SJSA1 (cell line): ENCODE data around the gene NPC1L1. TPM values are rescaled to one million over a fixed set of nuclear protein-coding genes. Genes with fewer than 3 reads are reported as not detected.
A peak's percentile ranks its signal among the peaks of the same experiment; 100 is the strongest.
"Not testable (repeated sequence)": the region's sequence is repeated elsewhere in the genome, so short reads cannot be mapped to it uniquely, and the experiment has no call there.

Experiments used
- DNase-seq, 2 experiments: peaks; one replicate each; pipeline ENCODE4 v3.0.0-alpha.2; 2015 to 2020; ENCODE audit warnings: low spot score in 2 of 2, low read depth in 1 of 2
- H3K27ac ChIP-seq: fragments of 250-450 bp; sonication (Bioruptor Pico); 2 replicates; pipeline ENCODE4 v1.5.1; 2020; ENCODE audit warnings: mild to moderate bottlenecking, moderate library complexity
- H3K27me3 ChIP-seq: fragments of 250-450 bp; sonication (Bioruptor Pico); replicated peaks from 2 replicates; pipeline ENCODE4 v1.5.1; 2020; ENCODE audit warnings: mild to moderate bottlenecking, moderate library complexity
- H3K36me3 ChIP-seq: fragments of 250-450 bp; sonication (Bioruptor Pico); 2 replicates; pipeline ENCODE4 v1.5.1; 2020; ENCODE audit warnings: mild to moderate bottlenecking
- H3K4me1 ChIP-seq: fragments of 250-450 bp; sonication (Bioruptor Pico); replicated peaks from 2 replicates; pipeline ENCODE4 v1.6.1; 2021; ENCODE audit warnings: mild to moderate bottlenecking
- H3K4me3 ChIP-seq: fragments of 250-450 bp; sonication (Bioruptor Pico); 2 replicates; pipeline ENCODE4 v1.5.1; 2020; ENCODE audit warnings: mild to moderate bottlenecking
- H3K9me3 ChIP-seq: fragments of 250-450 bp; sonication (Bioruptor Pico); replicated peaks from 2 replicates; pipeline ENCODE4 v1.5.1; 2020; ENCODE audit warnings: mild to moderate bottlenecking
- total RNA-seq: library from RNA; depleted of rRNA; stranded (reverse); fragments of >200 nt; shearing (Covaris generic); gene quantifications from 2 replicates; pipeline ENCODE4 v1.2.3, GENCODE V29; 2014

The NPC1L1 gene
- total RNA-seq, 1 experiment from 2014 or later: not detected

DNA sequence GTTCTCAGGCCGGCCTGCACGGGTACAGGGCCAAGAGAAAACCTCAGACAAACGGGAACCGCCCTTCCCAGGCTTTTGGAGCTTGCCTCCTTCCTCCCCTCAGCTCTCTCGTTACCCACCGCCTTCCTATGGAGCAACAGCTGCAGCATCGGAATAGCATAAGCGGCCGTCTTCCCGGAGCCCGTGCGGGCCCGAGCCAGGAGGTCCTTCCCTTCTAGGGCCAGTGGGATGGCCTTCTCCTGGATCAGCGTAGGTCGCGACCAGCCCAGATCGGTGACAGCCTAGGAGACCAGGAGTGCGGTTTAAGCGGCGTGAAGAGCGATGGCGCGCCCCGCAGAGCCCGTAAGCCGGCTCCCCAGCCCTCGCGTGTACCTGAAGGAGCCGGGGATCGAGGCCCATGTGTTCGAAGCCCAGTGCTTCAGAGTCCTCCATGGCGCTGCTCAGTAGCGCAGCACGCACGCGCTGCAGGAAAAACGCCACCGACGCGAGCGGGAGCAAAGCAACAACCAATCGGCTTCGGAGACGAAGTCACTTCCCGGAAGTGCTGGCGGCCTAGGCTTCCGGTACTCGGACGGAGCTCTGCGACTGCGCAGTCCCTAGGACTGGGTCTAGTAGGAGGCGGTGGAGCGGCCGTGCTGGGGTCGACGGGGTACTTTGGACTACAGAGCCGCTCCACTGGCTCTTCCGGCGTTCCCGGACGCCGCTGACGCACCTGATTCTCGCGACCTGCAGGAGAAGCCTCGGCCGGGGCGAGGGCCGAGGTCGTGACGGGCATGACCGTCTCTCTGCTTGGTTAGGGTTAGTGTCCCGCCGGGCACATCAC lies 32.5 kb upstream of the NPC1L1 start, which contains the start of gene DDX56:
Gene DDX56, minus strand, starts transcription at position 445 of the 823 bp plus-strand sequence. Its CDS starts 13 bp downstream, at position 432.
- Histone ChIP-seq H3K36me3 (peaks cover 75% of the 10 kb centered on the region), H3K9me3 (no peaks in the 10 kb centered on the region), H3K27me3 (no peaks in the 10 kb centered on the region), H3K4me3 (peak within 1 kb of the TSS; percentile 80), H3K4me1 (peaks cover 17% of the 10 kb centered on the region), H3K27ac (peak within 1 kb of the TSS; percentile 60)
- peak; percentile 80 to 95 for DNase-seq

DNA sequence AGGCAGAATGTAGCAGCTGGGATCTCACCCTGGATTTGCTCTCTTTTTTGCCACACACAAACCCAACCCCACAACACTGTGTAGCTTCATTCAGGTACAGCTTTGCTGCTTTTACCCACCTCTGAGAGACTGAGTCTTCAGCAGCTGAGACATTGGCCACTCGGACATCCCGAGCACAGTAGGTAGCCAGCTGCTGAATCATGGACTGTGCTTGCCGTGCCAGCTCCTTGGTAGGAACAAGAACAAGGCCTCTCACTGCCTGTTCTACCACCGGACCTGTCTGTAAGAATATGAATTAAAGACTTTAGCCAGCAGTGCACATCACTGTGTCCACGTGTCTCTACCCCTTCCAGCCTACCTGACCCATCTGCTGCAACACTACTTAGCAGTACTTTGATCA lies 31.6 kb upstream of the NPC1L1 start:
- no peak for DNase-seq
- H3K36me3 ChIP-seq: peaks cover 78% of the 10 kb centered on the region
- H3K4me3 ChIP-seq: peak overlapping the region; percentile 80
- H3K9me3 ChIP-seq: no peaks in the 10 kb centered on the region
- peaks cover 17% of the 10 kb centered on the region for H3K4me1 ChIP-seq
- no peak overlapping the region for H3K27ac ChIP-seq
- H3K27me3 ChIP-seq: no peaks in the 10 kb centered on the region

DNA sequence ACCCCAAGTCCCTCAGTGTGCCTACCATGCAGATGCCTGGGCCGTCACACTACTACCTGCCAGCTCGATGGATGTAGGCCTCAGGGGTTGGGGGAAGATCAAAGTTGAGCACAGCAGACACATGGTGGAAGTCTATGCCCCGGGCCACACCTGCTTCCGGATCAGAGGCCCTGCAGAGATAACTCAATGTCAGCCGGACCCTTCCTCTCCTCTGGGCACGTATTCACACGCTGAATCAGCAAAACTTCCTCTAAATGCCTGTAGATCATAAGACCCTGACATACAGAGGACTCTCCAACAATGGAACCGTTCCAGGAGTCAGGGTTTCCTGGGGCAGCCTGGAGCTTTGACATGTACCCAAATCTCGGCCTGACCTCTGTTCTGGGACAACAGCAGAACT lies 28.8 kb upstream of the NPC1L1 start:
- H3K36me3 ChIP-seq: peaks cover 86% of the 10 kb centered on the region
- no peak for DNase-seq

DNA sequence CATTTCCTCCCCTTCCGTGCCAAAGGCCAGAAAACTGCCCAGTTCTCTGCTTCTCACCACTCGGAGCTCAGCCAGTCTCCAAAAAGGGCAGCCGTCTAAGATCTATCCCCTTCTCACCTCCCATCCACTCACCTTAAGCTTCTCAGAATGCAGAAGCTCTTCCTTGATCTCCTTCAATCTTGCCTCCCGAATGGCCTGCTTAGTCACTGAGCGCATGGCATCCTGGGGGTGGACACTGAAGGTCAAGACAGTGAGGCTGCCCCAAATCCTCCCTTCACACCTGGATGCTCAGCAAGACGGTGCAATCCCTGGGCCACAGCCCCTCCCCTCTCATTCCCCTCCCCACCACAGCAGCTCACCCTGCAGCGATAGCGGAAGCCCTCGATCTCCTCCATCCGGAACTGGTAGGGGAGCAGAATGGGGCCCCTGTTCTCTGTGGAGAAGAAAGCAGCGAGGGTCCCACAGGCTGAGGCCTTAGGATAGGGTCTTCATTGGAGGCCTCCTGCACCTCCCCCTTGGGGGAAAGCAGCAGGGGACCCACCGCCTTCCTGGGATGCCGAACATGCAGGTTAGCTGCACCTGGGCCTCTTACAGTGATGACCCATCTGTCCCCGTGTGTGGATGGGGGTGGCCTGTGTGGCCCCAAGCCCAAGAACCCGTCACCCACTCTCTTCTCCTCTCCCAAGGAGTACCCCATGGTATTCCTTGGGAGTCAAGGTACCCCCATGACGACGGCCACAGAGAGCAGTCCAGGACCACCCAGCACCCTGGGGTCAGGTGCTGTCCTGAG lies 27.8 kb upstream of the NPC1L1 start:
- Histone ChIP-seq H3K4me3 (no peak overlapping the region), H3K36me3 (peaks cover 91% of the 10 kb centered on the region), H3K4me1 (peaks cover 10% of the 10 kb centered on the region), H3K9me3 (no peaks in the 10 kb centered on the region), H3K27ac (no peak overlapping the region), H3K27me3 (no peaks in the 10 kb centered on the region)
- no peak for DNase-seq

More for the DNA sequence above, 28.8 kb upstream of the NPC1L1 start:
- Histone ChIP-seq H3K27ac (no peak overlapping the region), H3K27me3 (no peaks in the 10 kb centered on the region), H3K4me3 (no peak overlapping the region), H3K9me3 (no peaks in the 10 kb centered on the region), H3K4me1 (peaks cover 16% of the 10 kb centered on the region)

DNA sequence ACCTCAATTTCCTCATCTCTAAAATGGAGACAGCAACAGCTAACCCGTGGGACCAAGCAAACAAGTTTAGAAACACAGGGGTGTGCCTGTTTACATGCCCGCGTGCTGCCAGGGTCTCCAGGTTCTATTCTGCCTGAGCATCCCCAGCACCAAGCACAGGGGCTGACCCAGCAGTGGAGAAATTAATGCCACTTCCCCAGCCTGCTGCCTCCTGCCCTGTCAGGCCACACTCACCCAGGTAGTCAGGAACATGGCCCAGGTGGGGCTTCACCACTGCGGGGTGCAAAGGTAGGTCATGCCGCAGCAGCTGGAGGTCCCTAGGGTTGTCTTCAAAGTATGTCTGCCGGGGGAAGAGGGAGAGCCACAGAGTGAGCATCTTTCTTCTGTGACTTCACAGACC lies 26.8 kb upstream of the NPC1L1 start:
- Histone ChIP-seq H3K4me1 (peaks cover 8% of the 10 kb centered on the region), H3K27me3 (no peaks in the 10 kb centered on the region), H3K9me3 (no peaks in the 10 kb centered on the region), H3K4me3 (no peak overlapping the region), H3K36me3 (peaks cover 90% of the 10 kb centered on the region), H3K27ac (no peak overlapping the region)
- no peak for DNase-seq

DNA sequence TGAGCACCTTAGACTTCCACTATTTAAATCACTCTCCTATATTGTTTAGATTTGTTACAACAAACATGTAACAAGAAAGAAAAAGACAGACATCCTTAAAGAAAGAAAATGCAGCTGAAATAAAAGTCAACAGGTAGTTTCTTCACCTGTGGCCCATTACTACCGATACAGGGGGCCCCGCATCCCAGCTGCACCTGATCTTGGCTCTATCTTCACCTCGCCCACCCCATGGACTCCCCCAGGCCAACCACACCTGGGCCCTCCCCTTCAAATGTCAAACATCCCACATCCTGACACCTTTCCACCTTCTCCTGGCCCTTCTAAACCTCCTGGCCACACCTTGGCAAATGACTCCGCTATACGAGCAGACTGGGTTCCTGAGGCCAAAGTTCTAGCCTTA lies 25.6 kb upstream of the NPC1L1 start:
- no peak for DNase-seq
- Histone ChIP-seq H3K36me3 (peaks cover 78% of the 10 kb centered on the region), H3K4me3 (no peak overlapping the region), H3K27ac (no peak overlapping the region), H3K27me3 (no peaks in the 10 kb centered on the region), H3K9me3 (no peaks in the 10 kb centered on the region), H3K4me1 (peaks cover 9% of the 10 kb centered on the region; the same call in 1 of the 2 replicates)

DNA sequence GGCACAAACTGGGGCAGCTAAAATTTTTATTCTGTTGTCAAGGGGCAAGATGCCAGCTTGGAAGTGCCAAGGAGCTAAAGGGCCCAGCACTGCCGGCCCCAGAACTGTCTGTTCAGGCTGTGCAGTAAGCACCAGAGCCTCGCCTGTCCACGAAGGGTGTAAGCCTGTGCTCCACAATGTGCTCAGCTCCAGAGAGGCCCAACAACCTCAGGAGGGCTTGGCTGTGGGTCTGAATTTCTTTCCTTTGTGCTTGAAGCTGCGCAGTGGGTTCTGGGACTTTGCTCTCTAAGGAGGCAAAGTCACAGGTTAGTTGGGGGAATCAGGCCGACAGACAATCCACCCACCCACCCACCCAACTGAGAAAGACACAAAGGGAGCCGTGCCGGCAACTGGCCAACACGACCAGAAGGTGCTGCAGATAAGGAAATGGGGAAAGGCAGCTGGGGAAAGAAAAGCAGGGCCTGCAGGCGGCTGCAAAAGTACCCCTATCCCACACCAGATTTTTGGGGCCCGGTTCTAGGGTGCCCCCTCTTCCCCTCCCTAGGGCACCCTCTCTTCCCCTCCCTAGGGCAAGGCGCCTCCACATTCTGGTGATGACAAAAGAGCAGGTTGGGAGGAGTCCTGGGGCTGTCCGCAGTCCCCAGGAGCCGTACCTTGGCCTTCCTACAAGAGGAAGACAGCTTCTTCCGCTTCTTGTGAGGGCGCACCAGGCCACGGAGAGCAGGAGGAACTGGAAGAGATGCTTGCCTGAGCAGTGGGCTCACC lies 24.8 kb upstream of the NPC1L1 start:
- Histone ChIP-seq H3K36me3 (peaks cover 71% of the 10 kb centered on the region), H3K4me1 (peaks cover 9% of the 10 kb centered on the region; the same call in 1 of the 2 replicates), H3K9me3 (no peaks in the 10 kb centered on the region), H3K27me3 (no peaks in the 10 kb centered on the region), H3K4me3 (no peak overlapping the region), H3K27ac (no peak overlapping the region)
- DNase-seq: peak in 1 of 2 experiments; percentile 26

DNA sequence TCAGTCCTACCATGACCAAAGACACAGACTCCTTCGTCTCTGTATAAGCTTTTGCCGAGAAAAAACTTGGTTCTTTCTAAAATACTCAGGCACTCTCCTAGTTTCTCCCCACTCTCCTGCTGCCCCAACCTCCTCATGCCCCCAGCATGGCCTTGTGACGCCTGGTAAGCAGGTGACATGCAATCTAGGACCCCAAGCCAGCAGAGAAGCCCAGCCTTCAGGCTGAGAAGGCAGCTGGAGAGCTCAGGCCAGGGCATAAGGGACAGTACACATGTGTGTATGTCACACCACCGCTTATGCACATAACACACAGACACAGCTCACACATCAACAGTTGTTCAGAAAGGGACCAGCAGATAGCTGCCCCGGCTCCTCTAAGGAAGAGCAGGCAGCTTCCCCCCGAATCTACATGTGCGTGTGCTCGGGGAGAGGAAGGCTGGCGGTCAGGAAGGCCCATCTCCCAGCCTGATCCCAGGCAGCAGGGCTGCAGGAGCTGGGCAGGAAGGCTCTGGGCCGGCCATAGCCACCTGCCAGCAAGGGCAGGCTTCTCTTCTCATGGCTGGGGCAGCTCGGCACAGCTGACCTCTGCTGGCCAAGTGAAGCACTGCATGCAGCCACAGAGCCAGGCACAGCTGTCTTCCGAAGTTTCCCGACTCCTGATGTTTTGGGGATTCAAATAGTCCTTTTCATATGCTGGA lies 24.1 kb upstream of the NPC1L1 start:
- DNase-seq: peak; percentile 48 to 60

DNA sequence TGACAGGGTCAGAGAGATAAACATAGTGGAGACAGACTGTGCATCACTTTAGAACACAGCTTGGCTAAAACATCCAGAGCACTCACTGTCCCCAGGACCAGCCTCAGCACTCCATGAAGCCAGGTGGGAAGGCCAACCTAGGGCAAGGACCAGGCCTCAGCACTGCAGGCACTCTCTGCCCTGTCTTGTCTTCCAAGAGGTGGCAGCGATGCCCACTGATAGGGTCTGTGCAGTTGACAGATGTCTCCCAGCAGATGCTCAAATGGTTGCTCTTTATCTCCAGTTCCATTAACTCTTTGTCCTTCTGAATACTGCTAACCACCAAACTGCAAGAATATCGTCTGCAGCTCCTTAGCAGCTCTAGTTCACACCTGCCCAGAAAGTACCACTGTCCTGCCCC lies 23.5 kb upstream of the NPC1L1 start:
- Histone ChIP-seq H3K9me3 (no peaks in the 10 kb centered on the region), H3K36me3 (peaks cover 57% of the 10 kb centered on the region), H3K4me3 (no peak overlapping the region), H3K27ac (no peak overlapping the region), H3K27me3 (no peaks in the 10 kb centered on the region), H3K4me1 (peaks cover 9% of the 10 kb centered on the region; the same call in 1 of the 2 replicates)
- DNase-seq: no peak

More for the DNA sequence above, 24.1 kb upstream of the NPC1L1 start:
- H3K27ac ChIP-seq: no peak overlapping the region
- H3K27me3 ChIP-seq: no peaks in the 10 kb centered on the region
- peaks cover 9% of the 10 kb centered on the region; the same call in 1 of the 2 replicates for H3K4me1 ChIP-seq
- H3K9me3 ChIP-seq: no peaks in the 10 kb centered on the region
- peaks cover 63% of the 10 kb centered on the region for H3K36me3 ChIP-seq
- no peak overlapping the region for H3K4me3 ChIP-seq

DNA sequence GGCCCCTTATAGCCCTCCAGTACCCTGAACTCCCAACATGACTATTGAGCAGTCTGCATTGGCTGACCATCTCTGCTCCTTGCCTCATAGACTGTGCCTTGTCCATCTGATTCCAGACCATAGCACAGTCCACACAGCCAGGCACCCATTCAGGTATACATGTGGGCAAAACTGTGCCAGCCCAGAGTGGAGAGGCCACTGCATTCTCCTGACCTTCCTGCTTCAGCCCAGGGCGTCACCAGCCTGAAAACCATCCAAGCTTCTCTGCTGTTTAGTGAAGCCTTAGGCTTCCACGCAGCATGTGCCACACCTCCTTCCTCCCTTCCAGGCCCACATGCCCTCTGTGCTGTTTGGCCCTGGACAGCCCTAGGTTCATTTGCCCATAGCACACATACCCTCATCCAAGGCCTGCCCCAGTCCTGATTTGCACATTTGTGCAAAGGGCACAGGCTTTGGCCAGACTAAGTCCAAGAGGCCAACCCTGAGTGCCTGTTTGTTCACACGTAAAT lies 22.1 kb upstream of the NPC1L1 start:
- DNase-seq: no peak
- H3K9me3 ChIP-seq: no peaks in the 10 kb centered on the region

DNA sequence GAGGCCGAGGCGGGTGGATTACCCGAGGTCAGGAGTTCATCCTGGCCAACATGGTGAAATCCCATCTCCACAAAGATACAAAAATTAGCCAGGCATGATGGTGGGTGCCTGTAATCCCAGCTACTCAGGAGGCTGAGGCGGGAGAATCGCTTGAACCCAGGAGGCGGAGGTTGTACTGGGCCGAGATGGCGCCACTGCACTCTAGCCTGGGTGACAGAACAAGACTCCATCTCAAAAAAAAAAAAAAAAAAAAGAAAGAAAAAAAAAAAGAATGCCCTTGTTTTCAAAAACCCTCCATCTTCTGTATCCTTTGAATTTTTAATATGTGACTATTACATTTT lies 21.5 kb upstream of the NPC1L1 start:
- DNase-seq, H3K27me3 ChIP-seq, H3K4me1 ChIP-seq, H3K4me3 ChIP-seq, H3K9me3 ChIP-seq, H3K27ac ChIP-seq: not testable (repeated sequence)
- H3K36me3 ChIP-seq: peaks cover 37% of the 10 kb centered on the region

More for the DNA sequence above, 22.1 kb upstream of the NPC1L1 start:
- H3K4me1 ChIP-seq: peaks cover 9% of the 10 kb centered on the region; the same call in 1 of the 2 replicates
- H3K27me3 ChIP-seq: no peaks in the 10 kb centered on the region
- no peak overlapping the region for H3K27ac ChIP-seq
- no peak overlapping the region for H3K4me3 ChIP-seq
- peaks cover 43% of the 10 kb centered on the region for H3K36me3 ChIP-seq

DNA sequence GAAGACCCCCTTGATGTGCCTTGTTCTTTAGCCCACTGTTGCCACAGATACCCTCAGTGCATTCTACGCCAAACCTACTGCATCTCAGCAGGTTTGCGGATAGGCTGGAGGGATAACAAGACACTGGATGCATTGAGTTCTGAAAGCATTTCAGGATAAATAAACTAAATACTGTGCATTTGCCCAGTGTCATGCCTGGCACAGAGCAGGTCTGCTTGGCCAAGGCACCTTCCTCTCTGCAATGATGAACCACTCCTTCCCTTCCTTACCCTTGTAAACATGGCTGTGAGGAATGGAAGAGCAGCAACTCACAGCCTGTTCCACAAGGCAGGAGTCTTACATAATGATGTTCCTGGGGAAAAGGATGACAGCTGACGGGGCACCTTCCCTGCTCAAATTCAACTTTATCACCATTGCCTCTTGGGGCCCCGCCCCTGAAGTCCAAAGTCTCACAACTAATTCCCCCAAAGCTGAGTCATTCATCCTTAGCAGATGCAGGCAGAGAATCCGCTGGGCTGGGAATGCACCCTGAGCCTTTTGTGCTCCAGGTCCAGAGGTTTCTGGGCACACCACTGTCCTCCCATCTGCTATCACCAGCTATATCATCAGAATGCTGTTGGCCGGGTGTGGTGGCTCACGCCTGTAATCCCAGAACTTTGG lies 21.0 kb upstream of the NPC1L1 start:
- Histone ChIP-seq H3K4me3 (no peak overlapping the region), H3K27me3 (no peaks in the 10 kb centered on the region), H3K27ac (no peak overlapping the region), H3K4me1 (peaks cover 9% of the 10 kb centered on the region; the same call in 1 of the 2 replicates), H3K36me3 (peaks cover 32% of the 10 kb centered on the region), H3K9me3 (no peaks in the 10 kb centered on the region)
- DNase-seq: peak in 1 of 2 experiments; percentile 16
